Ascending aorta (tissue), 2 donors: Measurements from ENCODE around the gene DOCK2. TPM values are rescaled to one million over a fixed set of nuclear protein-coding genes. Genes with fewer than 3 reads are reported as not detected.

ENCODE experiments used
- DNase-seq, 2 donors: peaks; one replicate each; pipeline ENCODE4 v3.0.0-alpha.2; 2019; ENCODE audit warnings: low spot score in 2 of 2
- H3K27ac ChIP-seq, 2 donors: fragments of 200-600 bp; sonication (generic); one replicate each; pipeline ENCODE4 v1.5.1; 2016 to 2017; ENCODE audit warnings: mild to moderate bottlenecking in 1 of 2
- H3K27me3 ChIP-seq: fragments of 200-600 bp; sonication (generic); one replicate; pipeline ENCODE4 v1.5.1; 2017
- H3K36me3 ChIP-seq, 2 donors: fragments of 200-600 bp; sonication (generic); one replicate each; pipeline ENCODE4 v1.5.1; 2016
- H3K4me1 ChIP-seq, 2 donors: fragments of 200-600 bp; sonication (generic); one replicate each; pipeline ENCODE4 v1.5.1; 2016 to 2017; ENCODE audit warnings: mild to moderate bottlenecking in 1 of 2
- H3K4me3 ChIP-seq, 2 donors: fragments of 200-600 bp; sonication (generic); one replicate each; pipeline ENCODE4 v1.5.1; 2016 to 2017; ENCODE audit warnings: mild to moderate bottlenecking in 1 of 2
- H3K9me3 ChIP-seq, 2 donors: fragments of 200-600 bp; sonication (generic); one replicate each; pipeline ENCODE4 v1.5.1; 2016
- CTCF ChIP-seq, 3 experiments: fragments of 200-600 bp in 2 of 3; fragments of 450-650 bp in 1 of 3; sonication (generic) in 2 of 3; IDR thresholded peaks; one replicate each; pipeline ENCODE4 v1.5.1; 2016 to 2019; ENCODE audit warnings: antibody characterized with exemption in 3 of 3, mild to moderate bottlenecking in 1 of 3, moderate library complexity in 1 of 3
- intact Hi-C: fragments of 100-400 bp; cut with DNase I; formaldehyde crosslinking; loops from one replicate; pipeline ENCODE4 v1.15.1; 2023
- total RNA-seq: library from RNA; depleted of rRNA; stranded (reverse); fragments of >200 nt; gene quantifications from one replicate; pipeline ENCODE4 v1.1.0, GENCODE V29; 2016

The DOCK2 gene
- total RNA-seq, 1 donor from 2014 or later, result 33.1 TPM

GRCh38 chr5:169758886-169759285, 121.8 kb downstream of the DOCK2 start:
- Histone ChIP-seq H3K9me3 (no peaks in the 10 kb centered on the region), H3K27ac (no peak overlapping the region), H3K4me1 (no peaks in the 10 kb centered on the region), H3K27me3 (no peaks in the 10 kb centered on the region), H3K36me3 (no peaks in the 10 kb centered on the region), H3K4me3 (no peak overlapping the region)
- DNase-seq, result no peak
- intact Hi-C loops, result no loop called here
- no peak for TF ChIP-seq CTCF (IDR thresholded peaks at IDR 0.05)

- intact Hi-C loops, result no loop called here
- H3K36me3 ChIP-seq, result no peaks in the 10 kb centered on the region
- TF ChIP-seq CTCF (IDR thresholded peaks at IDR 0.05), result no peak
- no peak overlapping the region for H3K27ac ChIP-seq
- DNase-seq, result no peak
- no peaks in the 10 kb centered on the region for H3K9me3 ChIP-seq
- no peaks in the 10 kb centered on the region for H3K27me3 ChIP-seq
- no peaks in the 10 kb centered on the region for H3K4me1 ChIP-seq
- H3K4me3 ChIP-seq, result no peak overlapping the region
Measured at GRCh38 chr5:169760229-169760628, 123.2 kb downstream of the DOCK2 start.

- no peak for TF ChIP-seq CTCF (IDR thresholded peaks at IDR 0.05)
- Histone ChIP-seq H3K36me3 (no peaks in the 10 kb centered on the region), H3K27me3 (no peaks in the 10 kb centered on the region), H3K4me1 (no peaks in the 10 kb centered on the region), H3K4me3 (no peak overlapping the region), H3K9me3 (no peaks in the 10 kb centered on the region), H3K27ac (no peak overlapping the region)
- no peak for DNase-seq
- intact Hi-C loops, result no loop called here
Measured at GRCh38 chr5:169762338-169763095, 125.4 kb downstream of the DOCK2 start.

GRCh38 chr5:169763376-169764017, 126.4 kb downstream of the DOCK2 start:
- H3K9me3 ChIP-seq, result no peaks in the 10 kb centered on the region
- no peak overlapping the region for H3K27ac ChIP-seq
- intact Hi-C loops, result no loop called here
- H3K36me3 ChIP-seq, result no peaks in the 10 kb centered on the region
- H3K27me3 ChIP-seq, result no peaks in the 10 kb centered on the region
- H3K4me3 ChIP-seq, result no peak overlapping the region
- TF ChIP-seq CTCF (IDR thresholded peaks at IDR 0.05), result no peak
- no peak for DNase-seq
- no peaks in the 10 kb centered on the region for H3K4me1 ChIP-seq

GRCh38 chr5:169764018-169764378, 126.9 kb downstream of the DOCK2 start:
- no peak for DNase-seq
- Histone ChIP-seq H3K27ac (no peak overlapping the region), H3K27me3 (no peaks in the 10 kb centered on the region), H3K4me1 (no peaks in the 10 kb centered on the region), H3K4me3 (no peak overlapping the region), H3K36me3 (no peaks in the 10 kb centered on the region), H3K9me3 (no peaks in the 10 kb centered on the region)
- intact Hi-C loops, result no loop called here
- TF ChIP-seq CTCF (IDR thresholded peaks at IDR 0.05), result no peak
